Measurements from ENCODE around the gene COG4.
"Not testable (repeated sequence)": the region's sequence is repeated elsewhere in the genome, so short reads cannot be mapped to it uniquely, and the experiment has no call there.

The COG4 gene

GRCh38 chr16:70453892-70454221, 69.5 kb downstream of the COG4 start:
- no peak for DNase-seq

- DNase-seq: no peak
Observed at GRCh38 chr16:70453117-70453891, 70.0 kb downstream of the COG4 start.

- not testable (repeated sequence) for DNase-seq
Observed at GRCh38 chr16:70451004-70451340, 72.4 kb downstream of the COG4 start.

- not testable (repeated sequence) for DNase-seq
Observed at GRCh38 chr16:70450142-70451003, 73.0 kb downstream of the COG4 start.

GRCh38 chr16:70448075-70448474, 75.3 kb downstream of the COG4 start:
- no peak for DNase-seq

- no peak for DNase-seq
Observed at GRCh38 chr16:70444249-70445063, 78.9 kb downstream of the COG4 start.

GRCh38 chr16:70442344-70442743, 81.0 kb downstream of the COG4 start:
- no peak for DNase-seq

GRCh38 chr16:70441406-70441990, 81.9 kb downstream of the COG4 start:
- no peak for DNase-seq

GRCh38 chr16:70440009-70440692, 83.2 kb downstream of the COG4 start:
- DNase-seq: no peak

GRCh38 chr16:70438969-70439862, 84.1 kb downstream of the COG4 start, which contains the start of gene ST3GAL2:
Gene ST3GAL2, minus strand, starts transcription at chr16:70439100. Its CDS starts 40,570 bp downstream, at chr16:70398530.
- DNase-seq: peak; percentile 86 to 91

- no peak for DNase-seq
Observed at GRCh38 chr16:70438585-70438968, 84.8 kb downstream of the COG4 start.

- DNase-seq: peak in 1 of 2 donors; percentile 14
Observed at GRCh38 chr16:70437582-70438557, 85.5 kb downstream of the COG4 start.

GRCh38 chr16:70437017-70437581, 86.3 kb downstream of the COG4 start:
- DNase-seq: no peak

GRCh38 chr16:70434484-70435260, 88.7 kb downstream of the COG4 start:
- DNase-seq: no peak

- peak in 1 of 2 donors; percentile 41 for DNase-seq
Observed at GRCh38 chr16:70433458-70434103, 89.8 kb downstream of the COG4 start.

GRCh38 chr16:70432723-70433457, 90.5 kb downstream of the COG4 start:
- DNase-seq: no peak

- no peak for DNase-seq
Observed at GRCh38 chr16:70432356-70432722, 91.0 kb downstream of the COG4 start.

All from bone marrow (tissue), 2 donors.